HG02852 (cell line): ENCODE measurements around the gene PAQR4.

Experiments used
- ATAC-seq: cut with Tn5 transposase; IDR thresholded peaks from one replicate; pipeline ENCODE4 v1.9.1; 2021; ENCODE audit warnings: mild to moderate bottlenecking, moderate library complexity; ENCODE audit not compliant: unreplicated experiment

Gene PAQR4

GRCh38 chr16:3003582-3004270 is 34.6 kb downstream of the PAQR4 start:
- peak; percentile 97 for ATAC-seq

GRCh38 chr16:3004319-3004718 is 35.2 kb downstream of the PAQR4 start:
- ATAC-seq, result peak; percentile 9

- ATAC-seq, result no peak
These were observed 35.7 kb downstream of the PAQR4 start for GRCh38 chr16:3004781-3005284.

GRCh38 chr16:3007059-3007956 is 38.2 kb downstream of the PAQR4 start:
- no peak for ATAC-seq

GRCh38 chr16:3007957-3008689 is 39.0 kb downstream of the PAQR4 start:
- no peak for ATAC-seq

- ATAC-seq, result no peak
These were observed 39.5 kb downstream of the PAQR4 start for GRCh38 chr16:3008690-3009037.

- no peak for ATAC-seq
These were observed 40.6 kb downstream of the PAQR4 start for GRCh38 chr16:3009568-3010390.

- no peak for ATAC-seq
These were observed 41.4 kb downstream of the PAQR4 start for GRCh38 chr16:3010510-3010909.

- ATAC-seq, result no peak
These were observed 43.1 kb downstream of the PAQR4 start for GRCh38 chr16:3012246-3012645.

GRCh38 chr16:3012828-3013420 is 43.8 kb downstream of the PAQR4 start, which contains the start of gene CLDN9:
CLDN9 (plus strand) TSS chr16:3012923; CDS start chr16:3013363, 440 bp downstream.
- no peak for ATAC-seq

- no peak for ATAC-seq
These were observed 44.4 kb downstream of the PAQR4 start for GRCh38 chr16:3013491-3013951.

- ATAC-seq, result no peak
These were observed 45.0 kb downstream of the PAQR4 start for GRCh38 chr16:3013998-3014690.

- no peak for ATAC-seq
These were observed 45.8 kb downstream of the PAQR4 start for GRCh38 chr16:3014971-3015370.

GRCh38 chr16:3015865-3016521 is 46.8 kb downstream of the PAQR4 start:
- ATAC-seq, result no peak

- ATAC-seq, result no peak
These were observed 48.2 kb downstream of the PAQR4 start for GRCh38 chr16:3017344-3017743.

- no peak for ATAC-seq
These were observed 48.8 kb downstream of the PAQR4 start, which contains the start of gene CLDN6 for GRCh38 chr16:3017794-3018506. CLDN6 (minus strand) TSS chr16:3018183; CDS start chr16:3016021, 2,162 bp downstream.

- no peak for ATAC-seq
These were observed 50.6 kb downstream of the PAQR4 start for GRCh38 chr16:3019594-3020246.

- no peak for ATAC-seq
These were observed 51.1 kb downstream of the PAQR4 start, which contains the start of gene TNFRSF12A for GRCh38 chr16:3020247-3020603. TNFRSF12A (plus strand) TSS chr16:3020368; CDS start chr16:3020398, 30 bp downstream.
